Daoy (cell line): Measurements from ENCODE around the gene NEU3. TPM values are rescaled to one million over a fixed set of nuclear protein-coding genes. Genes with fewer than 3 reads are reported as not detected.
"Not testable (repeated sequence)": the region's sequence is repeated elsewhere in the genome, so short reads cannot be mapped to it uniquely, and the experiment has no call there.

Experiments
- DNase-seq: peaks from one replicate; pipeline ENCODE4 v3.0.0-alpha.2; 2015; ENCODE audit warnings: low read depth
- total RNA-seq: library from RNA; depleted of rRNA; stranded (reverse); fragments of >200 nt; shearing (Covaris generic); gene quantifications from 2 replicates; pipeline ENCODE4 v1.2.3, GENCODE V29; 2014

The NEU3 gene
- total RNA-seq, 1 experiment from 2014 or later: 17.7 TPM

- DNase-seq: no peak
Observed at GRCh38 chr11:74984070-74984469, 4.7 kb upstream of the NEU3 start.

GRCh38 chr11:74984730-74985129, 4.0 kb upstream of the NEU3 start:
- DNase-seq: no peak

- peak; percentile 7 for DNase-seq
Observed at GRCh38 chr11:74989260-74989638, 516 bp downstream of the NEU3 start.

GRCh38 chr11:74990150-74990549, 1.4 kb downstream of the NEU3 start:
- not testable (repeated sequence) for DNase-seq

- DNase-seq: no peak
Observed at GRCh38 chr11:74990941-74991340, 2.2 kb downstream of the NEU3 start.

- DNase-seq: no peak
Observed at GRCh38 chr11:74992852-74993251, 4.1 kb downstream of the NEU3 start.

- no peak for DNase-seq
Observed at GRCh38 chr11:75000975-75001354, 12.2 kb downstream of the NEU3 start.

GRCh38 chr11:75001686-75002085, 13.0 kb downstream of the NEU3 start:
- no peak for DNase-seq

- DNase-seq: no peak
Observed at GRCh38 chr11:75002516-75002915, 13.8 kb downstream of the NEU3 start.

GRCh38 chr11:75004215-75004614, 15.5 kb downstream of the NEU3 start:
- DNase-seq: no peak

- DNase-seq: no peak
Observed at GRCh38 chr11:75011357-75011756, 22.6 kb downstream of the NEU3 start.

- DNase-seq: no peak
Observed at GRCh38 chr11:75011872-75012271, 23.1 kb downstream of the NEU3 start.

GRCh38 chr11:75013051-75013450, 24.3 kb downstream of the NEU3 start:
- DNase-seq: no peak

- DNase-seq: peak; percentile 35
Observed at GRCh38 chr11:75014129-75014528, 25.4 kb downstream of the NEU3 start.

- DNase-seq: not testable (repeated sequence)
Observed at GRCh38 chr11:75019200-75019599, 30.5 kb downstream of the NEU3 start.

- DNase-seq: not testable (repeated sequence)
Observed at GRCh38 chr11:75020328-75020727, 31.6 kb downstream of the NEU3 start.

- DNase-seq: no peak
Observed at GRCh38 chr11:75022296-75022695, 33.6 kb downstream of the NEU3 start.

- peak; percentile 79 for DNase-seq
Observed at GRCh38 chr11:75022759-75023396, 34.1 kb downstream of the NEU3 start.

- no peak for DNase-seq
Observed at GRCh38 chr11:75023446-75024067, 34.8 kb downstream of the NEU3 start.

GRCh38 chr11:75024068-75024449, 35.3 kb downstream of the NEU3 start:
- DNase-seq: no peak

- no peak for DNase-seq
Observed at GRCh38 chr11:75024764-75025211, 36.1 kb downstream of the NEU3 start.

- DNase-seq: no peak
Observed at GRCh38 chr11:75025561-75025960, 36.8 kb downstream of the NEU3 start.

GRCh38 chr11:75028321-75028720, 39.6 kb downstream of the NEU3 start:
- DNase-seq: no peak

- DNase-seq: no peak
Observed at GRCh38 chr11:75028724-75029123, 40.0 kb downstream of the NEU3 start.
